Activated naive CD4-positive, alpha-beta T cell treated with anti-CD3 and anti-CD28 coated beads for 36 hours (primary cell): Measurements from ENCODE around the gene SOD2. TPM values are rescaled to one million over a fixed set of nuclear protein-coding genes. Genes with fewer than 3 reads are reported as not detected.

Experiments
- CTCF ChIA-PET: fragments of 350-600 bp; sonication (Branson Sonifier 250); formaldehyde crosslinking; loops from one replicate; lab custom pipeline; 2021; ENCODE audit warnings: antibody characterized with exemption; lab: Charles Lee
- DNase-seq: peaks from one replicate; pipeline ENCODE4 v3.0.0-alpha.2; 2020
- H3K27ac Mint-ChIP-seq: one replicate; pipeline ENCODE4 v1.8.0; 2021; ENCODE audit warnings: mild to moderate bottlenecking, mixed read lengths
- H3K27me3 Mint-ChIP-seq: one replicate; pipeline ENCODE4 v1.8.0; 2021; ENCODE audit warnings: low read depth, mixed read lengths
- H3K36me3 Mint-ChIP-seq: one replicate; pipeline ENCODE4 v1.8.0; 2021; ENCODE audit warnings: low read depth, mixed read lengths
- H3K4me1 Mint-ChIP-seq: one replicate; pipeline ENCODE4 v1.8.0; 2021; ENCODE audit warnings: low read depth, mixed read lengths
- H3K4me3 Mint-ChIP-seq: one replicate; pipeline ENCODE4 v1.8.0; 2021; ENCODE audit warnings: mild to moderate bottlenecking, moderate library complexity, mixed read lengths
- H3K9me3 Mint-ChIP-seq: one replicate; pipeline ENCODE4 v1.8.0; 2021; ENCODE audit warnings: mixed read lengths
- intact Hi-C: fragments of 100-400 bp; cut with micrococcal nuclease; formaldehyde crosslinking; loops from one replicate; pipeline ENCODE4 v1.15.1; 2023
- total RNA-seq, 2 experiments: library from RNA; stranded (reverse); gene quantifications; one replicate each; pipeline ENCODE4 v1.2.3, GENCODE V29; 2021

SOD2 gene
- total RNA-seq, 2 experiments from 2014 or later = 256 to 260 TPM

DNA sequence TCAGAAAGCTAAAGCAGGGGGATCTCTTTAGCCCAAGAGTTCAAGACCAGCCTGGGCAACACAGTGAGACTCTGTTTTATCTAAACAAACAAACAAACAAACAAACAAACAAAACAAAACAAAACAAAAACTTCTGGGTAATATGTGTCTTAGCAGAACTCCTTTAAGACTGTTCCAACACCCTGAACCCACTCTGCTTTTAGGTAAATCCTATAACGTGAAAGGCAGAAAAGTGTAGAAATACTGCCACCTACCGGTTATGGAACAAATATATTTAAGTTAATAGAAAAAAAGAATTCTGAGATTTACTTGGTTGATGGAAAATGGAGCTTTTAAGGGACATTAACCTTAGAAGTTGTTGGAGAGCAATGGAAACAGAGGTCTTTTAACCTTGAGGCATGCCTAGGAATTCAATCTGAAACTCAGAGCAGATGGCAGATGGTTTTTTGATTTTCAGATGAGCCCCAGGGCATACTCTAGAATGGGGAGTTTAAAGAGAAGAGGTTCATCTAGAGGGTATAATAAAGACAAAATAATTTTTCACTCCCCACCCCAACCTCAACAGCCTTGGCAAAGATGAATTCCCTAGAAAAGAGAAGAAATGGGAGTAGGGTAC lies 38.5 kb downstream of the SOD2 start:
- no peak overlapping the region for H3K27ac Mint-ChIP-seq
- intact Hi-C loops = loop anchor here (1.0 to 10.0 kb wide), 4 partner anchors 190 to 484 kb away; no protein-coding TSS in a partner anchor
- no peak for DNase-seq
- no peak overlapping the region for H3K4me3 Mint-ChIP-seq
- CTCF ChIA-PET = interaction anchor here (0.7 to 4.9 kb wide), 28 partner anchors 9 to 485 kb away, joined by 3 to 35 read pairs (median 4); partner anchors contain the start of genes FNDC1 and MRPL18
- peaks cover 8% of the 10 kb centered on the region for H3K9me3 Mint-ChIP-seq
- no peaks in the 10 kb centered on the region for H3K27me3 Mint-ChIP-seq
- H3K36me3 Mint-ChIP-seq = peaks cover 11% of the 10 kb centered on the region
- H3K4me1 Mint-ChIP-seq = no peaks in the 10 kb centered on the region

DNA sequence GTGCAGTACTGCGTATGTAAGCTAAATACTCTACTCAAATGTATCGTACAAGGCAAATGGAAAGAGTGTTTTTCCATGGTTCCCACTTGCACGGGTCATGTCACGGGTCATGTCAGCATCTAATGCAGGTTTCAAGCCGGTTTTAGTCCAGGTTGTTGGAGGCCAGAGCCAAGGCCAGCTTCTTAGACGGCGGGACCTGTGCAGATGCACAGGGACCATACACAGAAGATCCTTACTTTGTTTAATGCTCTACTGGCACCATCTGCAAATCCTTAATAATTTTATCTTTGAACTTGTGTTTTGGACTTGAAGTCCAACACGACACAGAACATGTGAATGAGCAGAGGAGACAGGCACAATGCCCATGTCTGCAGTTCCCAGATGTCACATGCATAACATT lies 42.7 kb downstream of the SOD2 start:
- H3K27me3 Mint-ChIP-seq = no peaks in the 10 kb centered on the region
- H3K4me3 Mint-ChIP-seq = no peak overlapping the region
- no peak overlapping the region for H3K27ac Mint-ChIP-seq
- H3K9me3 Mint-ChIP-seq = no peaks in the 10 kb centered on the region
- intact Hi-C loops = loop anchor here (10.0 kb wide), 1 partner anchor 186 kb away; no protein-coding TSS in a partner anchor
- no peak for DNase-seq
- CTCF ChIA-PET = no interaction called here
- H3K4me1 Mint-ChIP-seq = peaks cover 2% of the 10 kb centered on the region
- H3K36me3 Mint-ChIP-seq = no peaks in the 10 kb centered on the region

DNA sequence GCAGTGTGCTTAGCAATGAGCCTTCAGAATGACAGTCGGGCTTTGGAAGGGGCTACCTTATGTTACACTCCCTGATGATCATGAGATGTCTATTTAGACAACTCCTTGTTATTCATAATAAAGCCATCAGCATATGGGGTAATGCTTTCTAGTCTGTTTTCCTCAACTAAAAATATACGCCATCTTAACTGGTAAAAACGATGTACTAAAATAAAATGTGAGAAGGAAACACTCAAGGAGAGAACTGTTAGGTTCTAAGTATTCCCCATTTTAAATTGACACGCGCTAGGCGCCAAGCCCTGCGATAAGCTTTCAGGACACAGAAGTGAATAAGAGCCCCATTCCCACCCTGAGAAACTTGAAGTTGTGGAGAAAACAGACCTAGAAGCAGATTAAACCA lies 43.6 kb downstream of the SOD2 start:
- H3K27me3 Mint-ChIP-seq = no peaks in the 10 kb centered on the region
- intact Hi-C loops = no loop called here
- CTCF ChIA-PET = no interaction called here

DNA sequence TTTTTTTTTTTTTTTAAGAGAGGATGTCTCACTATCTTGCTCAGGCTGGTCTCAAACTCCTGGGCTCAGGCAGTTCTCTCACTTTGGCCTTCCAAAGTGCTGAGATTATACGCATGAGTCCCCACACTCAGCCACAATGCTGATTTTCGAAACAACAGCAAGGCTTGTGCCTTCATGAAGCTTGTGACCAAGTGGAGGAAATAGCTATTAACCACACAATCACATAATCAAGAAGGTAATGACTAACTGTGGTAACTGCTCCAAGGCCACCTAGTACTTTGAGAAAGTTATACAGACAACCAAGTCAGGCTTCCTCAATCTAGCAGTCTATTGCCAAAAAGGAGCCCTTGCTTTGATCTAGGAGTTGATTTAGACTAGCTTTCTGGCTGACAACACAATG lies 46.3 kb downstream of the SOD2 start:
- Mint-ChIP-seq H3K9me3 (peaks cover 3% of the 10 kb centered on the region), H3K36me3 (peaks cover under 1% of the 10 kb centered on the region), H3K27ac (no peak overlapping the region), H3K27me3 (no peaks in the 10 kb centered on the region), H3K4me3 (no peak overlapping the region), H3K4me1 (peaks cover 2% of the 10 kb centered on the region)
- intact Hi-C loops = no loop called here
- no peak for DNase-seq
- CTCF ChIA-PET = interaction anchor here (0.7 kb wide), 2 partner anchors 385 to 772 kb away, joined by 3 to 5 read pairs; no protein-coding TSS in a partner anchor

More for the DNA sequence above, 43.6 kb downstream of the SOD2 start:
- DNase-seq = no peak
- no peaks in the 10 kb centered on the region for H3K36me3 Mint-ChIP-seq
- no peaks in the 10 kb centered on the region for H3K9me3 Mint-ChIP-seq
- no peak overlapping the region for H3K27ac Mint-ChIP-seq
- H3K4me1 Mint-ChIP-seq = peaks cover 2% of the 10 kb centered on the region
- no peak overlapping the region for H3K4me3 Mint-ChIP-seq

DNA sequence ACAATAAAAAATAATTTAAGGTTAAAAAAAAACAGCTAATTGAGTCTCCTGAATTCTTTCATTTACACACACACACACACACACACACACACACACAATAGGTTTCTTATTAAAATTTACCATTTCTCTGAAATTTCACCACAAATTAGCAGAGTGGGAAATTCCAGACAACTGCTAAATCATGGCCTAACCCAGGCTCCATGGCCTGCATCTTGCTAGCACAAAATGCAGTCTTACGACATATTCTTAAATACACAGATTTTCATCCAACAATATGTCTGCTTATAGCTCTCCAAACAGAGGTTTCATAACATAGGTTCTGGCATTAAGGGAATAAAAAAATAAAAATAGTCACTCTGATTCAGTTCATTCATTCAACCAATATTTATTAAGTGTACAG lies 46.9 kb downstream of the SOD2 start:
- peaks cover 2% of the 10 kb centered on the region for H3K4me1 Mint-ChIP-seq
- DNase-seq = no peak
- no peak overlapping the region for H3K4me3 Mint-ChIP-seq
- H3K27me3 Mint-ChIP-seq = no peaks in the 10 kb centered on the region
- peaks cover 6% of the 10 kb centered on the region for H3K9me3 Mint-ChIP-seq
- no peak overlapping the region for H3K27ac Mint-ChIP-seq
- intact Hi-C loops = no loop called here
- peaks cover 5% of the 10 kb centered on the region for H3K36me3 Mint-ChIP-seq
- CTCF ChIA-PET = interaction anchor here (0.7 kb wide), 1 partner anchor 385 kb away, joined by 3 read pairs; no protein-coding TSS in a partner anchor

DNA sequence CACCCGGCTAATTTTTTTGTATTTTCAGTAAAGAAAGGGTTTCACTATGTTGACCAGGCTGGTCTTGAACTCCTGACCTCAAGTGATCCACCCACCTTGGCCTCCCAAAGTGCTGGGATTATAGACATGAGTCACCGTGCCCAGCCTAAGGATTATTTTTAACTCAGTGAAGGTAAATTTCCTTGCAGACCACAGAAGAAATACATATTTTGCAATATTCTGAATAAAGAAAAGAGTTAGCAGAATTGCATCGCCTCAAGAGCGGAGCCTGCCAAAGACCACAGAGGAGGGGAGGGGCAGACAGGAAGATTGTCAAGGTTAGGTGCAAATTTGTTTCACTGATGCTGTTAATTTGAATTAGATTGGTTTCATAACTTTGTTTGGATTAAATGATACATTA lies 47.4 kb downstream of the SOD2 start:
- intact Hi-C loops = no loop called here
- Mint-ChIP-seq H3K27me3 (no peaks in the 10 kb centered on the region), H3K4me3 (no peak overlapping the region), H3K36me3 (peaks cover 8% of the 10 kb centered on the region), H3K4me1 (peaks cover 2% of the 10 kb centered on the region), H3K27ac (no peak overlapping the region), H3K9me3 (peaks cover 6% of the 10 kb centered on the region)
- CTCF ChIA-PET = interaction anchor here (1.3 kb wide), 1 partner anchor 9 kb away, joined by 5 read pairs; no protein-coding TSS in a partner anchor
- no peak for DNase-seq

Other genes starting within 250 kb of the SOD2 start
- 10 to 100 TPM; 87.5 to 91.6 TPM for gene WTAP, start 34.3 kb upstream of the SOD2 start, total RNA-seq
- 10 to 100 TPM; 84.9 to 92.4 TPM for gene ACAT2, start 68.8 kb upstream of the SOD2 start, total RNA-seq
- 100 to 1,000 TPM; 420 to 425 TPM for gene TCP1, start 96.4 kb upstream of the SOD2 start, total RNA-seq
- gene MRPL18, start 97.2 kb upstream of the SOD2 start, total RNA-seq = 10 to 100 TPM; 65.1 to 75.8 TPM
- gene PNLDC1, start 107.0 kb upstream of the SOD2 start, total RNA-seq = under 1 TPM in 1 of 2 experiments, not detected in 1; 0.40 TPM
- not detected for gene MAS1, start 197.7 kb upstream of the SOD2 start, total RNA-seq